K562 (cell line): ENCODE measurements around the gene UGT8.

Source experiments
- ASH1L ChIP-seq: fragments of 450-650 bp; IDR thresholded peaks from 2 replicates; pipeline ENCODE4 v1.6.1; 2018; ENCODE audit warnings: borderline replicate concordance, mild to moderate bottlenecking, low read depth; ENCODE audit not compliant: partially characterized antibody
- KDM1A ChIP-seq, 2 experiments: fragments of 450-650 bp; IDR thresholded peaks; 2 replicates each; pipeline ENCODE4 v1.6.1; 2016; ENCODE audit warnings: mild to moderate bottlenecking in 2 of 2
- KLF13 ChIP-seq: fragments of 450-650 bp; IDR thresholded peaks from 2 replicates; pipeline ENCODE4 v1.6.1; 2016; ENCODE audit warnings: missing genetic modification characterization, low read depth, mild to moderate bottlenecking, missing compliant biosample characterization, moderate library complexity, borderline replicate concordance
- NFE2 ChIP-seq: IDR thresholded peaks from 2 replicates; pipeline ENCODE4 v1.6.1; 2014; ENCODE audit warnings: antibody characterized with exemption, low read depth
- PCBP2 ChIP-seq: fragments of 200-400 bp; formaldehyde crosslinking; IDR thresholded peaks from 2 replicates; pipeline ENCODE4 v1.6.1; 2018; ENCODE audit warnings: low read length, low read depth, mild to moderate bottlenecking, moderate library complexity; ENCODE audit not compliant: poor library complexity, severe bottlenecking
- POLR2AphosphoS2 ChIP-seq: IDR thresholded peaks from 2 replicates; pipeline ENCODE4 v1.6.1; 2012; ENCODE audit warnings: low read length, improper control_type of control experiment
- SAFB ChIP-seq: fragments of 200-400 bp; formaldehyde crosslinking; IDR thresholded peaks from 2 replicates; pipeline ENCODE4 v1.6.1; 2017; ENCODE audit warnings: low read depth, low read length, borderline replicate concordance
- TF ChIP-seq, protein P1 (sequence below): sonication (generic); formaldehyde crosslinking; IDR thresholded peaks from 2 replicates; pipeline ENCODE4 v1.8.0; 2023; ENCODE audit warnings: mild to moderate bottlenecking, missing genetic modification reagents
- TF ChIP-seq, protein P2 (sequence below), 3 experiments: IDR thresholded peaks in 2 of 3; conservative IDR thresholded peaks in 1 of 3; 2 replicates each; pipeline ENCODE4 v1.5.1; 2011 to 2012; ENCODE audit warnings: low read length in 3 of 3, mild to moderate bottlenecking in 3 of 3, control low read depth in 2 of 3, improper control_type of control experiment in 1 of 3, inconsistent platforms in 1 of 3, low read depth in 1 of 3, mixed read lengths in 1 of 3, moderate library complexity in 1 of 3; ENCODE audit not compliant: insufficient read depth in 2 of 3

DNA sequence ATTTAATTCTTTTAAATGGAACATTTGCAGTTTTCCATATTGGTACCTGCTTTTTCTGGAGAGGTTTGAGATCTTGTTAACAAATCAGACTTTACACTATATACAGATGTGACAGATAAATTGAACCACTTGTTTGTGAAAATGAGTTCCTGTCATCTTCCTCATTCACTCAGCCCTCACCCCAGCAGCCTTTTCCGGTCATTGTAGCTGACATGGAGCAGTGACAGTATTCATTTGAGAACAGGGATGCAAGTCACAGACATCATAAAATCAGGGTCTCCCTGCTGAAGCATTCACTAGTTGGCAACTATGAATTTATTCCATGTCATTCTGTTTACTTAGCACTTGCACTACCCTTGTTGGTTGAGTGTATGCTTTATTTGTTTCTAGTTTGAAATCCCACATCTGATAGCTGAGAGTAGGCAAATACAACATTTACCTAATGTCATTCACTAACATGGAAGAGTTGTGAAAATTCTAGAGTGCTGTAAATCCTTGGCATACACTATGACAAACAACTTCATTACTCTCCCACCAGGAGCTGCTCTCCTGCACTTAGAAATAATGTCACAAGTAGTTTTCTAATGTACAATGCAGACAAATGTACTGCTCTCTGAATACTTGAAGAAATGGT is 78.9 kb downstream of the UGT8 start:
- TF ChIP-seq KDM1A (IDR thresholded peaks at IDR 0.05) (no peak), POLR2AphosphoS2 (no peak), KLF13 (tag) (no peak), NFE2 (no peak), PCBP2 (no peak), SAFB (no peak), ASH1L (no peak)
- TF ChIP-seq, protein P1, sequence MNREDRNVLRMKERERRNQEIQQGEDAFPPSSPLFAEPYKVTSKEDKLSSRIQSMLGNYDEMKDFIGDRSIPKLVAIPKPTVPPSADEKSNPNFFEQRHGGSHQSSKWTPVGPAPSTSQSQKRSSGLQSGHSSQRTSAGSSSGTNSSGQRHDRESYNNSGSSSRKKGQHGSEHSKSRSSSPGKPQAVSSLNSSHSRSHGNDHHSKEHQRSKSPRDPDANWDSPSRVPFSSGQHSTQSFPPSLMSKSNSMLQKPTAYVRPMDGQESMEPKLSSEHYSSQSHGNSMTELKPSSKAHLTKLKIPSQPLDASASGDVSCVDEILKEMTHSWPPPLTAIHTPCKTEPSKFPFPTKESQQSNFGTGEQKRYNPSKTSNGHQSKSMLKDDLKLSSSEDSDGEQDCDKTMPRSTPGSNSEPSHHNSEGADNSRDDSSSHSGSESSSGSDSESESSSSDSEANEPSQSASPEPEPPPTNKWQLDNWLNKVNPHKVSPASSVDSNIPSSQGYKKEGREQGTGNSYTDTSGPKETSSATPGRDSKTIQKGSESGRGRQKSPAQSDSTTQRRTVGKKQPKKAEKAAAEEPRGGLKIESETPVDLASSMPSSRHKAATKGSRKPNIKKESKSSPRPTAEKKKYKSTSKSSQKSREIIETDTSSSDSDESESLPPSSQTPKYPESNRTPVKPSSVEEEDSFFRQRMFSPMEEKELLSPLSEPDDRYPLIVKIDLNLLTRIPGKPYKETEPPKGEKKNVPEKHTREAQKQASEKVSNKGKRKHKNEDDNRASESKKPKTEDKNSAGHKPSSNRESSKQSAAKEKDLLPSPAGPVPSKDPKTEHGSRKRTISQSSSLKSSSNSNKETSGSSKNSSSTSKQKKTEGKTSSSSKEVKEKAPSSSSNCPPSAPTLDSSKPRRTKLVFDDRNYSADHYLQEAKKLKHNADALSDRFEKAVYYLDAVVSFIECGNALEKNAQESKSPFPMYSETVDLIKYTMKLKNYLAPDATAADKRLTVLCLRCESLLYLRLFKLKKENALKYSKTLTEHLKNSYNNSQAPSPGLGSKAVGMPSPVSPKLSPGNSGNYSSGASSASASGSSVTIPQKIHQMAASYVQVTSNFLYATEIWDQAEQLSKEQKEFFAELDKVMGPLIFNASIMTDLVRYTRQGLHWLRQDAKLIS, result no peak
- TF ChIP-seq, protein P2, sequence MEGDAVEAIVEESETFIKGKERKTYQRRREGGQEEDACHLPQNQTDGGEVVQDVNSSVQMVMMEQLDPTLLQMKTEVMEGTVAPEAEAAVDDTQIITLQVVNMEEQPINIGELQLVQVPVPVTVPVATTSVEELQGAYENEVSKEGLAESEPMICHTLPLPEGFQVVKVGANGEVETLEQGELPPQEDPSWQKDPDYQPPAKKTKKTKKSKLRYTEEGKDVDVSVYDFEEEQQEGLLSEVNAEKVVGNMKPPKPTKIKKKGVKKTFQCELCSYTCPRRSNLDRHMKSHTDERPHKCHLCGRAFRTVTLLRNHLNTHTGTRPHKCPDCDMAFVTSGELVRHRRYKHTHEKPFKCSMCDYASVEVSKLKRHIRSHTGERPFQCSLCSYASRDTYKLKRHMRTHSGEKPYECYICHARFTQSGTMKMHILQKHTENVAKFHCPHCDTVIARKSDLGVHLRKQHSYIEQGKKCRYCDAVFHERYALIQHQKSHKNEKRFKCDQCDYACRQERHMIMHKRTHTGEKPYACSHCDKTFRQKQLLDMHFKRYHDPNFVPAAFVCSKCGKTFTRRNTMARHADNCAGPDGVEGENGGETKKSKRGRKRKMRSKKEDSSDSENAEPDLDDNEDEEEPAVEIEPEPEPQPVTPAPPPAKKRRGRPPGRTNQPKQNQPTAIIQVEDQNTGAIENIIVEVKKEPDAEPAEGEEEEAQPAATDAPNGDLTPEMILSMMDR (IDR thresholded peaks at IDR 0.05 in 2 of 3, conservative IDR thresholded peaks at IDR 0.05 in 1 of 3; ENCODE audit: insufficient read depth in 2 of 3, low read depth in 1 of 3, low read length in 3 of 3), result no peak
